ENCODE data around the gene RAB9A.

GRCh38 chrX:13649838-13650237, 39.1 kb upstream of the RAB9A start:
- TF ChIP-seq SIN3A (IDR thresholded peaks at IDR 0.05; ENCODE audit: low read depth, low read length) (no peak), ZNF274 (IDR thresholded peaks at IDR 0.05; ENCODE audit: insufficient read depth, insufficient read length) (no peak), MAX (IDR thresholded peaks at IDR 0.05; ENCODE audit: low read depth, low read length) (no peak), PBX3 (IDR thresholded peaks at IDR 0.05; ENCODE audit: insufficient replicate concordance, low read depth, low read length) (no peak), PML (IDR thresholded peaks at IDR 0.05; ENCODE audit: low read length) (no peak), REST (IDR thresholded peaks at IDR 0.05; ENCODE audit: low read depth, low read length) (no peak), BMI1 (IDR thresholded peaks at IDR 0.05; ENCODE audit: borderline replicate concordance) (no peak), ATF7 (IDR thresholded peaks at IDR 0.05; ENCODE audit: low read depth) (no peak), RCOR1 (conservative IDR thresholded peaks at IDR 0.05; ENCODE audit: low read depth, low read length) (no peak), TAF1 (IDR thresholded peaks at IDR 0.05; ENCODE audit: borderline replicate concordance, low read depth, low read length) (no peak), CTCF (IDR thresholded peaks at IDR 0.05 in 2 of 3, conservative IDR thresholded peaks at IDR 0.05 in 1 of 3; ENCODE audit: control insufficient read depth in 2 of 3, extremely low read depth in 1 of 3, insufficient read depth in 1 of 3, low read depth in 3 of 3, low read length in 3 of 3) (no peak), FOXM1 (IDR thresholded peaks at IDR 0.05; ENCODE audit: low read depth, low read length) (no peak), POLR2A (IDR thresholded peaks at IDR 0.05; ENCODE audit: low read depth, low read length) (no peak), RAD21 (IDR thresholded peaks at IDR 0.05; ENCODE audit: insufficient read depth, low read depth, low read length) (no peak)
